Skin epidermis (tissue), 12 donors: Measurements from ENCODE around the gene ANKRD35.
A peak's percentile ranks its signal among the peaks of the same experiment; 100 is the strongest.
"Not testable (repeated sequence)": the region's sequence is repeated elsewhere in the genome, so short reads cannot be mapped to it uniquely, and the experiment has no call there.

Source experiments
- H3K27ac ChIP-seq, 21 experiments: fragments of 200-600 bp; sonication (generic) in 11 of 21; one replicate each; pipeline ENCODE4 v1.5.0; 2020; ENCODE audit warnings: mild to moderate bottlenecking in 3 of 21, inconsistent platforms in 2 of 21, moderate library complexity in 2 of 21
- H3K4me3 ChIP-seq, 7 experiments: fragments of 200-600 bp; sonication (generic) in 2 of 7; one replicate each; pipeline ENCODE4 v1.5.0; 2020; ENCODE audit warnings: inconsistent platforms in 2 of 7, mild to moderate bottlenecking in 2 of 7, moderate library complexity in 1 of 7

ANKRD35 gene

DNA sequence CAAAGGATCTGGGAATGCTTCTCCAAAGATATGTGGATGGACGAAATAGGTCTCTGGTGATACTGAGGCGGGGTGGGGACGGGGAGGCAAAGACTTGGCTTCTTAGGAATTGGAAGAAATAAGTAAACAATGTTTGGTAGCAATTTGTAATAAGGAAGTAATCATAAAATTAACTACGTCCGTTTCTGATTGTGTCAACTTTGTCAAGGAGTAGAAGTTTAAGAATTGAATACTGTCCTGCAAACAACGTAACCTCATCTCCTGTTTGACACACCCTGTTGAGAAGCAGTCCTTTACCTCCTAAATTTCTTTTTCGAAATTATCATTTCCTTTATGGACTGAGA, 61.2 kb downstream of the ANKRD35 start:
- H3K27ac ChIP-seq, result peak overlapping the region; percentile 84 to 98 (median 93)
- H3K4me3 ChIP-seq, result peak overlapping the region; percentile 60 to 82 (median 74)

DNA sequence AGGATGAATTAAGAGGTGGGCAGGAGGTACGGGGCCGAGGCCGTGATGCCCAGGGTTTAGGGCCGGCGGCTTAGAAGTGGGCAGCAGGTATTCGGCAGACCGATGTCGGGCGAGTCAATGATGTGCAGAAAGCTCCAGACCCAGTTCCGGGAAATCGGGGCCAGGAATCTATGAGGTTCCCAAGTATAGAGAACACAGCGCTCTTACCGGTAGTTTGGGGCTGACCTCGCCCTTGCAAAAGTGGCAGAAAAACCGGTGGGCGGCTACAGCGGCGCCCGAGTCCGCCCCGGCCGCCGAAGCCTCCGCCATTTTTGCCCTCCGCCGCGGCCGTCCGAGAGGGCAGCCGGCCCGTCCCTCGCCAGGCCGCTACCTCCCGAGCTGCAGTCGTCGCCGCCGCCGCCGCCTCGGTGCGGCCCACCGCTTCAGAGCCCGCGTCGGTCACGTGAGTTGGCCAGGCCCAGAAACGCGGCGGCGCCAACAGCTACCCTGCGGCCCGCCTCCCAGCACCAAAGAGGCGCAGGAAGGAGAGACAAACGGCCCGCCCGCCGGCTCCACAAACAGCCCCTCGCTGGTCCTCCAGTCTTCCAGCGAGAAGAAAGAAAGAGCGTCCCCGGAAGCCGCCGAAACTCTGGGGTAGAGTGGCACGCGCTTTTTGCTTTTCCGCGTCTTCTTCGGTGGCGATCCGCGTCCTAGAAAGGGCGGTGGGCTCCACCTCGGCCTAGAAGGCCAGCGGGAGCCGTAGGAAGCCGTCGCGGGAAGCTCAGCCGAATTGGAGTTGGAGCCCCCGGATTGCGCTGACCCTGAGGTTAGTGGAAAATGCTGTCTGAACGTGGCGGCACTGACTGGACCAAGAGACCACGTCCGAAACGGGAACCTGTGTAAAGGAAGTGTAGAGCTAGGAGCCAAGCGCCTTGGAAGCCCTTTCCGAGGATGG, 61.8 kb downstream of the ANKRD35 start, which contains the start of the genes POLR3C and RNF115:
POLR3C (plus strand) TSS at position 636 of the 934 bp plus-strand sequence. CDS start 1,577 bp downstream, outside the sequence.
RNF115 (minus strand) TSS at position 531 of the 934 bp plus-strand sequence; CDS start at position 309, 222 bp downstream.
- peak within 1 kb of the TSS; percentile 60 to 82 (median 74) for H3K4me3 ChIP-seq
- H3K27ac ChIP-seq, result peak within 1 kb of the TSS; percentile 84 to 98 (median 93)

DNA sequence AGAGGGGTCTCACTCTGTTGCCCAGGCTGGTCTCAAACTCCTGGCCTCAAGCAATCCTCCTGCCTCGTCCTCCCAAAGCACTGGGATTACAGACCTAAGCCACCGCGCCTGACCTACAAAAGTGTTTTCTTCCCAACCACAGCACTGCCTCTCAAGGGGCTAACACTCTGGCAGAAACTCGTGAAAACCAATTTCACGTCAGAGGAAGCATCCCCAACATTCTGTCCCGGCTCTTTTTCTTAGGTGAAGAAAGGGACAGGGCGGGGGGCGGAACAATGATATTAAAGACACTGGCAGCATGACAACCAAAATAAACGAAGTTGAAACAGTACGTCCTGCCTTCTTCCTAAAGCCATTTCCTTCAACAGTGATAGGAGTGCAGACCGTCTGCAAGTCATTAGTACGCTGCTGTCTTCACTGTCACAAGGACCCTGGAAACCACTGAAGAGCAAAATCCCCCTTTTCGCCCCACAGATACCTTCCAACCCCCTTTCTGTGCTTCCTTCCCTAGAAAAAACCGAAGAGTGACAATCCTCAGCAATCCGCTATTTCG, 62.8 kb downstream of the ANKRD35 start:
- H3K4me3 ChIP-seq, result peak overlapping the region in 2 of 7 experiments; percentile 77 to 82
- H3K27ac ChIP-seq, result not testable (repeated sequence)

DNA sequence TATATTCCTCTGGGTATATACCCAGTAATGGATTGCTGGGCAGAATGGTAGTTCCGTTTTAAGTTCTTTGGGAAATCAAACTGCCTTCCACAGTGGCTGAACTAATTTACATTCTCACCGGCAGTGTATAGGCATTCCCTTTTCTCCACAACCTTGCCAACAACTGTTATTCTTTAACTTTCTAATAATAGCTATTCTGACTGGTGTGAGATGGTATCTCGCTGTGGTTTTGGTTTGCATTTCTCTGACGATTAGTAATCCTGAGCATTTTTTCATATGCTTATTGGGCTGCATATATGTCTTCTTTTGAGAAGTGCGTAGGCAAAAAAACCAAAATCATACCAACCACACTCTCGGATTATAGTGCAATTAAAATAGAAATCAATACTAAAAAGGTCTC, 67.6 kb downstream of the ANKRD35 start:
- not testable (repeated sequence) for H3K4me3 ChIP-seq

More for the DNA sequence above, 67.6 kb downstream of the ANKRD35 start:
- not testable (repeated sequence) for H3K27ac ChIP-seq
